ENCODE results near the gene CACNA1S.

CACNA1S gene

DNA sequence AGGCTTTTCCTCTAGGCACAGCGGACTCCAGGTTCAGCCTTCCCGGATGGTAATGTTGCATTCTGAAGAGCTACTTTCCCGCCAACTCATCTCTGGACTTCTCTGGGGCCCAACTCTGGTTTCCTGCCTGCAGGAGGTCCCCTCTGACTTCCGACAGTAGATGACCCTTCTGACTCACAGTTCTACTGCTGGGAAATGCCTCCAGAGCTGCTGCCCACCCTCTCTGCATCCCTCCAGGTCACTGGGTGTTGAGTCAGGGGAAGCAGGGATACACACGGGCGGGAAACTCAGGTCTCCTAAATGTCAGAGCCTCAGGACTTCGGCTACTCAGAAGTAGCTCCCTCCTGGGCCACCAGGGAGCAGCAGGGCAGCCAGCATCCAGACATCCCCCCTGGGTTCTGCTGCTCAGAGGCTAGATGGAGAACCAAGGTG, 86.6 kb downstream of the CACNA1S start:
- DNase-seq: peak in 1 of 2 donors; percentile 28

- DNase-seq: no peak
These were observed 87.6 kb downstream of the CACNA1S start for GRCh38 chr1:201024625-201024998.

DNA sequence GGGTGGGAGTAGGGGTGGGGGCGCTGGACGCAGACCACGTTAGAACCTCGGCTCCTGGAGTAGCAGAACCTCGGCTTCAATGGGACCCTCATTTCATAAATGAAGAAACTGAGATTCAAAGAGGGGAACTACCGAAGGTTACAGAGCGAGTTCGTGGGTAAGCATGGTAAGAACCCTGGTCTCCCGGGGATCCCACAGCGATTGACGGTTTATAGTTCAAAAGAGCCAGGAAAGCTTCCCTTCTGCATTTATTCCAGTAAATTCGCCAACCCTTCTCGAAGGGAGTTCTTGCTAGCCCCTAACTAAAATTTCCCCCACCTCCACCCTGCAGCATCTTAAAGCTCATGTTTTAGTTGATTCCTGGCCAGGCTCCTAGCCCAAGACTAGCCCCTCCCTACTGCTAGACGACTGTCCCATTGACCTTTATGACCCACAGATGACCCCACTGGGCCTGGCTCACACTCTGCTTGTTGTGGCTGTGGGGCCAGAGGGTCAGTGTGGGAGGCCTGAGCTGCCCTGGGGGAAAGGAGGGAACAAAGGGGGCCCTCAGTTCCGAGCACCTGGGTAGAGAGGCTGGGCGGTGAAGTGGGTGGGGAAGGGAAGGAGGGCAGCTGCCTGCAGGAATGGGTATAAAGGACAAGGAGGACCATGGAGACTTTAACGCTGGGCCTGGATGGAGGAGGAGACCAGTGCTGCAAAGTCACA, 88.2 kb downstream of the CACNA1S start:
- DNase-seq: no peak

GRCh38 chr1:201023517-201023902, 88.7 kb downstream of the CACNA1S start, which contains the start of gene KIF21B:
TSS of gene KIF21B (minus strand) at chr1:201023714. CDS start at chr1:201023383, 331 bp downstream.
- peak; percentile 92 for DNase-seq

DNA sequence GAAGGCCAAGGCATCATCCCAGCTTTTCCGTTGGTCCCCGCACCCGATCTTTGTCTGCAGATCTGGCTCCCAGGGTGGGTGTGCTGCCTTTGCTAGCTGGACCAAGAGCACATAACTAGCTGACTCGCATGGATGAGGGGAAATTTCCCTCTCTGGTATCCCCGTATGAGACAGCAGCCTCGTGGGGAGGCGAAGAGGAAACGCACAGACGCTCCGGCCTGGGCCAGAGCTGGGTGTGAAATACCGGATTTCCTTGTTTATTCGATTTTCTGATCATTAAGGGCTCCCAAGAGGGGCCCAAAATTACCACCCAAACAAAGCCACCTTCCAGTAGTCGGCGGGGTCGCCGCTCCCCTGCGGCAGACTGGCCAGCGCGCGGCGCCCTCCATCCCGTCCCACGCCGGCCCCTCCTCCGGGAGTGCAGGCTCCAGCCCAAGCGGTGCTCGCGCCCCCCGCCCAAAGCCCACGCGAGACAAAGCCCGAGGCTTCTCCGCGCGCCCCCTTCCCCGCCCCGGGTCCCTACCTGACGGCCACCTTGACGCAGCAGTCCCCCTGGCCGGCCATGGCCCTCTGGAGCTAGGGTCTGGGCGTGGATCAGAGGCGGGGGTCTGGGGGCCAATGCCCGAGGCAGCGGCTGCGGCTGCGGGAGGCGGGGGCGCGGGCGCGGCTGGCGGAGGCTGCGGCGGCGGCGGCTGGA, 89.3 kb downstream of the CACNA1S start:
- DNase-seq: peak; percentile 48 to 52

DNA sequence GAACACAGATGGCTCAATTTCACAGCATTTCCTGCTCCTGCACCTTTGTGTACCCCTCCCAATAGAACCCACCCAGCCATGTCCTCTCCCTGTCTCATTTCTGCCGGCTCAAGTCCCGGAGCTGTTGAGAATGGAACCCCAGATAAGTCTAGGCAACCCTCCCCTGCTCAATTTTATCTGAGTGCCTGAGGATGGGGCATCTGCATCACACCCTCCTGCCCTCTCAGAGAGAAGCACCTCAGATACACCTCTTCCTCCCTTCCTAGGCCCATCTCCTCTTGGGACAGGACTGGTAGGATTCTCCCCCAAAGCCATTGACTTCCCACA, 89.8 kb downstream of the CACNA1S start:
- peak in 1 of 2 donors; percentile 27 for DNase-seq

DNA sequence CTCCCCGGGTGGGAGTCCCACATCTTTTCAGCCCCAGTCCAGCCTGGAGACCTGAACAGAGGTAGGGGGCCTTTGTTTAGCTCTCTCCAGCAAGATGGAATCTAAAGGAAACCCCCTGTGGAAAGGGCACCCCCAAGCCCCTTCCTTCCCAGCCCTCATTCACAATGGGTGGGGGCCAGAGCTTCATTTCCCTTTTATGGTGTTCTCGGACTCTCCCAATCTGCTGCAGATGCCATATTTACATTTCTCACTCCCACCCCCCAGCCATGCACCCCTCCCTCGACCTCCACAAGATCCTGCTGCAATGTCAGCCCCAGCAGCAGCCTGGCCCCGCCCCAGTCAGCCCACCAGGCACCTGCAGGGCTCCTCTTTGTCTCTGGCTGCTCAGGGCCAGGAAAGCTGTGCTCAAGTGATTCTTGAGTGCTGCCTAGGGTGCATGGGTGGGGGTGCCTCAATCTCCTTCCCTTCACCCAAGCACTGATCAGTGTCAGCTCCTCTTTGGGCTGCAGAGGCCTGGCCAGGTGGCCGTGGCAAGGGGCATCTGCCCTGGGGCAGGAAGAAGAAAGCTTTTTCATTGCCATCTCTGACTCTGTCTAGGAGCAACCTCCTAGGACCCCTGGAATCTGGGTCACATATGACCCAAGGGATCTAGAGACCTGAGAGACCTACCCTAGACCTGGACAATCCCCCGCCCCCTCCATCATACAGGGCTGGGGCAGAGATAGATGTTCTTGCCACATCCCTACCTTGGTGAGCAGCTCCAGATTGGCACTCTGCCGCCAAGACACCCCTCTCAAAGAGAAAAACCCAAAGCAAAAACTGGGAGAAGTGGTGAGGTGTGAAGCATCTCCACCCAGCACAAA, 90.4 kb downstream of the CACNA1S start:
- DNase-seq: peak in 1 of 2 donors; percentile 21

- peak; percentile 38 for DNase-seq
These were observed 91.3 kb downstream of the CACNA1S start for GRCh38 chr1:201020721-201021629.

DNA sequence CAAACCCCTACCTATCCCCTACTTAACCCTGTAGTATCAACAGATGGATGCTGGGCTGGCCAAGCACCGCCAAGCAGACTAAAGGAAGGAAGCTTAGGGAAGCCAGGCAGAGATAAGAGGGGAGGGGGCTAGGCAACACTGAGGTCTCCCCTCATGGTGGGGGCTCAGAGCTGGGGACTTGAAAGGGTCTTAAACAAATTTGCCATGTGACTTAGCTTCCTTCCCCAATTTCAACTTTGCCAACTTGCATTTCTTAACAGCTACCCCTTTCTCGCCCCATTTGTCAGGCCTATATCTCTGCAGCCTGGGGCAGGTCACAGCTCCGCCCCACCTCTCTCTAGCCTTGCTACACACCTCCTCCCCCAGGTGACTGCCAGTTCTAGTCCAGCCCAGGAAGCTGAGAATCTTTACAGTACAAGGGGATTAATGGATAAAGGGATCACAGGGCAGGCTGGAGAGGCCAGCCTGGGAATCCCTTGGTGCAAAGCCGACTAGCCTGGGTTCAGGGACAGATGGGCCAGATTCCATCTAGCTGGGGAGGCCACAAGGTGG, 92.1 kb downstream of the CACNA1S start:
- peak; percentile 39 for DNase-seq

GRCh38 chr1:201019321-201019977, 92.8 kb downstream of the CACNA1S start:
- peak; percentile 85 to 88 for DNase-seq

DNA sequence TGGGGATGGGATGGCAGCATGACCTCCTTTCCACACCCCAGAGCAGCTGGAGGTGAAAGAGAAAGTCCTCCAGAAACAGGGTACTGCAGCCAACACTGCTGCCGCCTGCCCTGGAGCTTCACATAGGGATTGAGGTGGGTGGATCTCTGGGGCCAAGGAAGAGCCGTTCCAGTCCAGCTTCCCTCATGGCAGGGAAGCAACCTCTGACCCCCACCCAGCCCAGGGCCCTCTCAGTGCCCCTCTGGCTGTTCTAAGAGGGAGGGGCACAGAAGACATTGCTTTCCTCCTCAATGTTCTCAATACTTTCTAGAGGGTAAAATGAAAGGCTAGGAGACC, 94.4 kb downstream of the CACNA1S start:
- DNase-seq: no peak

- DNase-seq: no peak
These were observed 95.0 kb downstream of the CACNA1S start for GRCh38 chr1:201016943-201017827.

DNA sequence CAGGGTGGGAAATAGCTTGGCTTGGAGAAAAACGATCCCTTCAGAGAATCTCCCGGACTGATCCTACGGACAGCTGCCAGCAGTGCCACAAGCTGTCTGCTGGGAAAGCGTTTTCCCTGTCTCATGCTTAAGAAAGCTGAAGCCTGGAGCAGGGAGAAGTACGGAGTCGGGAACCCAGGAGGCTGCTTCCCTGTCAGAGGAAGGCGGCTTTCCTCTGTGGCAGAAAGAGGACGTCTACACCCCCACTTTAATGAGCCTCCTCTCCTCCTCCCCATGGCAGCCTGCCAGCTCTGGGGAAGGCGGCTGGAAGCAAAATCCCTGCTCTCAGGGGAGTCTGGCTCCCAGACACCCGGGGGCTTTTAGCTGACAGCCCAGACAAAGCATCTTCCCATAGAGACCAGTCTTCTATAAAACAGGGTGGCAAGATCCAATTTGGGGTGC, 96.0 kb downstream of the CACNA1S start:
- no peak for DNase-seq

- DNase-seq: no peak
These were observed 96.6 kb downstream of the CACNA1S start for GRCh38 chr1:201015551-201016091.

GRCh38 chr1:201014816-201015200, 97.4 kb downstream of the CACNA1S start:
- no peak for DNase-seq

GRCh38 chr1:201013991-201014815, 98.0 kb downstream of the CACNA1S start:
- no peak for DNase-seq

DNA sequence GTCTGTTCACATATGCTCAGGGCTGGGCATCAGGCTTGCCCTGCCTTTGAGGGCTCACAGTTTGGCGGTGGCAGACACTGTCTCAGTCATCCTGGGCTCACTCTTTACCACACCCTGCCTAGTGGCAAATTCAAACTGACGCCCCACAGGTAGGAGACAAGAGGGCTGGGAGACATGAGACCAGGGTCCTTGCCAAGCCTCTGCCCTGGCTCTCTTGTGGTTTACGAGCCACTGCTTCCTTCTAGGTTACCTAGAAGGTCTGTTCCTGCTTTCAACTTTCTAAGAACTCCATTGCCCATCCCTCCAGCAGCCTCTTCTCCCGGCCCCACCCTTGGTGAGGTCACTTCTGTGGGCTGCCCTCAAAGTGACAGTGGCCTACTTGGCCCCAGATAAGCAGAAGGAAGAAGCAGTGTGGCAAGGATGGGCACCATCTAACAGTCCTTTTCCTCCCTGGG, 99.2 kb downstream of the CACNA1S start:
- no peak for DNase-seq

DNA sequence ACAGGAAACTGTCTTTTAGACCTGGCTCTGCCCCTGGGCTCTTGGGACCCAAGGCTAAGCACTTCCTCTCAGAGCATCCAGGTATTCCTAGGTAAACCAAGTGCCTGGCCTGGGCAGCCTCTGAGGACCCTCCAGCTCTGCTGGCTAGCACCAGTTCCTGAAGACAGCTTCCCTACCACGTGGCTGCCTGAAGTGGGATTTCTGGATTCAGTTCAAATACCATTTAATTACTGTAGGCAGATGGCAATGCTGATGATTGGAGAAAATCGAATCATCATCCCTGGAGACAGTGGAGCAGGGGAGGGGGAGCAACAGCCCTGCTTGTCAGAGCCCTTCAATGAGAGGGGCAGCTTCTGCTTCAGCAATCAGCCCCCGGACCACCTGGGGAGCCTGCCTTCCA, 100.6 kb downstream of the CACNA1S start:
- DNase-seq: no peak

DNA sequence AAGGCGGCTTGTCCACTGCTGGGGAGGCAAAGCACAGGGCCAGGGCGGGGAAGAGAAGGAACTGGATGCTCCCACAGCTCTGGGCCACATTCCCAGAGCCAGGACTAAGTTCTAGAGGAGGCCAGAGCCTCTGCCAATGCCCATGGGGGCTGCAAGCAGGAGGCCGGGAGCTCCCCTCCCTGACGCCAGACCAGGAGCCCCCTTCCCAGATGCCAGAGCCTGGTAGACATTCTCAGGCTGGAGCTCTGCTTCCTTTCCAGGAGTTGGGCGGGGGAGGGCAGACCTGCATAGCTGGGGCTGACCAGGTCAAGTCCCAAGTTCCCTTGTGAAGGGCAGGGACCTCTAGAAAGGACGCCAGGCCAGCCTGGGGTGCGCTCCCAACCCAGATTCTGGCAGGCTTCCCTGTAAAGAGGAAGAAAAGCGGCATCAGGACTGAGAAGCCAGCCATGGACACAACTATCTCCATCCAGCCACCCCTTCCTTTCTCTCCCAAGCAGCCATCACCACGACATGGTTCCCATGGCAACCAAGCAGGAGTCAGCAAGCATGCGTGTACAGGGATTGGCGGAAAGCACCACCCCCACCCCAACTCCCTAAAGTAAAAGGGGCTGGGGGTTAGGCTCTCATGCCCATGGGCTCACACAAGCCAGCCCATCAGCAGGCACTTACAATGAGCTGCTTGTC, 102.1 kb downstream of the CACNA1S start:
- no peak for DNase-seq

Data from stimulated activated CD4-positive, alpha-beta T cell treated with anti-CD3 and anti-CD28 coated beads, Interleukin-2, amount 100 ng/mL, for 24 hours (primary cell).